ENCODE results near the gene TMEM19. TPM values are rescaled to one million over a fixed set of nuclear protein-coding genes. Genes with fewer than 3 reads are reported as not detected.

Gene TMEM19
- 9.5 TPM for polyA plus RNA-seq (2013, experiment 1 of 2)
- polyA plus RNA-seq (2013, experiment 2 of 2), result 9.5 TPM

- H3K27ac ChIP-seq (ENCODE audit: low read depth, low read length), result peak within 1 kb of the TSS; percentile 96
- H2BK120ac ChIP-seq (ENCODE audit: low read depth, low read length), result no peak within 1 kb of the TSS
- peak within 1 kb of the TSS; percentile 83 for H2BK5ac ChIP-seq (ENCODE audit: low read length)
- H3K4me1 ChIP-seq (ENCODE audit: control insufficient read depth, low read depth, low read length), result no peaks in the 10 kb centered on the region
- H3K36me3 ChIP-seq (ENCODE audit: control insufficient read depth, insufficient read depth, low read length), result no peaks in the 10 kb centered on the region
- no peak within 1 kb of the TSS for H3K4ac ChIP-seq (ENCODE audit: low read depth, low read length)
- no CpG with 5 or more reads among the region's 63 CpGs for WGBS (ENCODE audit: extremely low coverage, insufficient coverage, low lambda C conversion rate)
- no peaks in the 10 kb centered on the region for H3K79me1 ChIP-seq (ENCODE audit: low read length)
- H3K23ac ChIP-seq (ENCODE audit: low read length), result no peak within 1 kb of the TSS
- H3K18ac ChIP-seq (ENCODE audit: low read length), result peak within 1 kb of the TSS; percentile 98
- no peak within 1 kb of the TSS for H4K8ac ChIP-seq (ENCODE audit: low read depth, low read length)
- no peak within 1 kb of the TSS for H2BK15ac ChIP-seq (replicated peaks; ENCODE audit: low read depth)
- peak within 1 kb of the TSS; percentile 96 for H3K56ac ChIP-seq (ENCODE audit: low read length)
- H3K4me2 ChIP-seq (ENCODE audit: low read length), result peak within 1 kb of the TSS; percentile 53
- H3K9ac ChIP-seq (ENCODE audit: low read length), result peak within 1 kb of the TSS; percentile 89
- no peaks in the 10 kb centered on the region for H3K27me3 ChIP-seq (ENCODE audit: insufficient read depth, low read length, poor library complexity)
- H3K4me3 ChIP-seq (ENCODE audit: low read length), result peak within 1 kb of the TSS; percentile 61
- peak; percentile 91 for DNase-seq
- no peak within 1 kb of the TSS for H4K5ac ChIP-seq (ENCODE audit: low read length)
- no peaks in the 10 kb centered on the region for H3K79me2 ChIP-seq (ENCODE audit: control insufficient read depth, insufficient read depth, low read length)
- H2AK5ac ChIP-seq (ENCODE audit: low read length), result no peak within 1 kb of the TSS
These were observed at the start of gene TMEM19 for GRCh38 chr12:71685914-71686657. TMEM19 (plus strand) TSS chr12:71686082; CDS start chr12:71686681, 599 bp downstream.

GRCh38 chr12:71636704-71637115, 49.2 kb upstream of the TMEM19 start:
- Histone ChIP-seq H3K36me3 (ENCODE audit: control insufficient read depth, insufficient read depth, low read length) (peaks cover 2% of the 10 kb centered on the region), H3K79me2 (ENCODE audit: control insufficient read depth, insufficient read depth, low read length) (no peaks in the 10 kb centered on the region), H2BK15ac (replicated peaks; ENCODE audit: low read depth) (no peak overlapping the region), H3K23ac (ENCODE audit: low read length) (no peak overlapping the region), H3K9ac (ENCODE audit: low read length) (no peak overlapping the region), H3K4me3 (ENCODE audit: low read length) (no peak overlapping the region), H3K4ac (ENCODE audit: low read depth, low read length) (no peak overlapping the region), H4K8ac (ENCODE audit: low read depth, low read length) (peak overlapping the region; percentile 39), H3K56ac (ENCODE audit: low read length) (no peak overlapping the region), H3K27me3 (ENCODE audit: insufficient read depth, low read length, poor library complexity) (no peaks in the 10 kb centered on the region), H4K5ac (ENCODE audit: low read length) (no peak overlapping the region), H2BK120ac (ENCODE audit: low read depth, low read length) (no peak overlapping the region), H3K4me1 (ENCODE audit: control insufficient read depth, low read depth, low read length) (no peaks in the 10 kb centered on the region), H3K18ac (ENCODE audit: low read length) (no peak overlapping the region), H3K4me2 (ENCODE audit: low read length) (no peak overlapping the region), H3K79me1 (ENCODE audit: low read length) (no peaks in the 10 kb centered on the region), H2AK5ac (ENCODE audit: low read length) (no peak overlapping the region), H2BK5ac (ENCODE audit: low read length) (no peak overlapping the region), H3K27ac (ENCODE audit: low read depth, low read length) (no peak overlapping the region)
- no CpG with 5 or more reads among the region's 3 CpGs for WGBS (ENCODE audit: extremely low coverage, insufficient coverage, low lambda C conversion rate)
- peak; percentile 80 for DNase-seq

GRCh38 chr12:71638499-71638898, 47.4 kb upstream of the TMEM19 start:
- Histone ChIP-seq H3K18ac (ENCODE audit: low read length) (no peak overlapping the region), H3K4me2 (ENCODE audit: low read length) (no peak overlapping the region), H3K27me3 (ENCODE audit: insufficient read depth, low read length, poor library complexity) (no peaks in the 10 kb centered on the region), H3K27ac (ENCODE audit: low read depth, low read length) (no peak overlapping the region), H3K36me3 (ENCODE audit: control insufficient read depth, insufficient read depth, low read length) (peaks cover 2% of the 10 kb centered on the region), H3K79me1 (ENCODE audit: low read length) (no peaks in the 10 kb centered on the region), H4K5ac (ENCODE audit: low read length) (no peak overlapping the region), H3K4me3 (ENCODE audit: low read length) (no peak overlapping the region), H3K4me1 (ENCODE audit: control insufficient read depth, low read depth, low read length) (no peaks in the 10 kb centered on the region), H2AK5ac (ENCODE audit: low read length) (no peak overlapping the region), H3K9ac (ENCODE audit: low read length) (no peak overlapping the region), H2BK15ac (replicated peaks; ENCODE audit: low read depth) (no peak overlapping the region), H4K8ac (ENCODE audit: low read depth, low read length) (no peak overlapping the region), H3K23ac (ENCODE audit: low read length) (no peak overlapping the region), H3K4ac (ENCODE audit: low read depth, low read length) (no peak overlapping the region), H2BK120ac (ENCODE audit: low read depth, low read length) (no peak overlapping the region), H2BK5ac (ENCODE audit: low read length) (no peak overlapping the region), H3K79me2 (ENCODE audit: control insufficient read depth, insufficient read depth, low read length) (no peaks in the 10 kb centered on the region), H3K56ac (ENCODE audit: low read length) (no peak overlapping the region)
- DNase-seq, result no peak

- no peak overlapping the region for H3K27ac ChIP-seq (ENCODE audit: low read depth, low read length)
- peaks cover 2% of the 10 kb centered on the region for H3K36me3 ChIP-seq (ENCODE audit: control insufficient read depth, insufficient read depth, low read length)
- DNase-seq, result peak; percentile 63
These were observed 46.5 kb upstream of the TMEM19 start for GRCh38 chr12:71639341-71639760.

DNA sequence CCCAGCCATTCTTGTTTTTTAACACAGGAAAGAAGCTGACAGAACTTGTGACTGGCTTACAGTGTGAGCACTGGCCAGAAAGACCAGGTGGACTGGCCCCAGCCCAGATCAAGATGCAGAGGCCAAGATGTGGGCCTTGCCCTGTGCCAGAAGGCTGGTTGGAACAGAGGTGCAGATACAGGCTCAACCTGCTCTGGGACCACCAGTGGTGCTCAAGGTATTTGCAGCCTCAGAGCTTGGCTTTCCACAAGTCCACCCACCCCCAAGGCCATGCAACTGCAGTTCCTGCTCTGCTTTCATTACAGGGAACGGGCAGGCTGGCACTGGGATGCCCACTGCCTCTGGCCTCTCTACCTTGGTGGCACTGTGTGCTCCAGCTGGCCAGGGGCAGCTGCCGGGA, 45.6 kb upstream of the TMEM19 start:
- Histone ChIP-seq H2BK5ac (ENCODE audit: low read length) (no peak overlapping the region), H3K27ac (ENCODE audit: low read depth, low read length) (no peak overlapping the region), H2AK5ac (ENCODE audit: low read length) (no peak overlapping the region), H4K5ac (ENCODE audit: low read length) (no peak overlapping the region), H3K4me2 (ENCODE audit: low read length) (no peak overlapping the region), H2BK120ac (ENCODE audit: low read depth, low read length) (no peak overlapping the region), H2BK15ac (replicated peaks; ENCODE audit: low read depth) (no peak overlapping the region), H3K18ac (ENCODE audit: low read length) (no peak overlapping the region), H3K4me3 (ENCODE audit: low read length) (no peak overlapping the region), H3K23ac (ENCODE audit: low read length) (no peak overlapping the region), H3K9ac (ENCODE audit: low read length) (no peak overlapping the region), H3K4ac (ENCODE audit: low read depth, low read length) (no peak overlapping the region), H4K8ac (ENCODE audit: low read depth, low read length) (no peak overlapping the region), H3K4me1 (ENCODE audit: control insufficient read depth, low read depth, low read length) (no peaks in the 10 kb centered on the region), H3K79me1 (ENCODE audit: low read length) (no peaks in the 10 kb centered on the region), H3K27me3 (ENCODE audit: insufficient read depth, low read length, poor library complexity) (no peaks in the 10 kb centered on the region), H3K56ac (ENCODE audit: low read length) (no peak overlapping the region), H3K79me2 (ENCODE audit: control insufficient read depth, insufficient read depth, low read length) (no peaks in the 10 kb centered on the region), H3K36me3 (ENCODE audit: control insufficient read depth, insufficient read depth, low read length) (peaks cover 2% of the 10 kb centered on the region)
- no peak for DNase-seq
- no CpG with 5 or more reads among the region's 2 CpGs for WGBS (ENCODE audit: extremely low coverage, insufficient coverage, low lambda C conversion rate)

More at GRCh38 chr12:71639341-71639760, 46.5 kb upstream of the TMEM19 start:
- Histone ChIP-seq H2AK5ac (ENCODE audit: low read length) (no peak overlapping the region), H3K79me1 (ENCODE audit: low read length) (no peaks in the 10 kb centered on the region), H3K4me3 (ENCODE audit: low read length) (no peak overlapping the region), H3K4me1 (ENCODE audit: control insufficient read depth, low read depth, low read length) (no peaks in the 10 kb centered on the region), H3K27me3 (ENCODE audit: insufficient read depth, low read length, poor library complexity) (no peaks in the 10 kb centered on the region), H3K56ac (ENCODE audit: low read length) (no peak overlapping the region), H3K23ac (ENCODE audit: low read length) (no peak overlapping the region), H2BK120ac (ENCODE audit: low read depth, low read length) (no peak overlapping the region), H4K5ac (ENCODE audit: low read length) (no peak overlapping the region), H4K8ac (ENCODE audit: low read depth, low read length) (no peak overlapping the region), H3K9ac (ENCODE audit: low read length) (no peak overlapping the region), H3K18ac (ENCODE audit: low read length) (no peak overlapping the region), H2BK5ac (ENCODE audit: low read length) (no peak overlapping the region), H2BK15ac (replicated peaks; ENCODE audit: low read depth) (no peak overlapping the region), H3K4ac (ENCODE audit: low read depth, low read length) (no peak overlapping the region), H3K4me2 (ENCODE audit: low read length) (no peak overlapping the region), H3K79me2 (ENCODE audit: control insufficient read depth, insufficient read depth, low read length) (no peaks in the 10 kb centered on the region)
- no CpG with 5 or more reads among the region's 2 CpGs for WGBS (ENCODE audit: extremely low coverage, insufficient coverage, low lambda C conversion rate)

GRCh38 chr12:71641390-71641789, 44.5 kb upstream of the TMEM19 start:
- Histone ChIP-seq H3K36me3 (ENCODE audit: control insufficient read depth, insufficient read depth, low read length) (peaks cover under 1% of the 10 kb centered on the region), H3K27ac (ENCODE audit: low read depth, low read length) (no peak overlapping the region)
- WGBS (ENCODE audit: extremely low coverage, insufficient coverage, low lambda C conversion rate), result no CpG with 5 or more reads among the region's 2 CpGs

More at GRCh38 chr12:71641390-71641789, 44.5 kb upstream of the TMEM19 start:
- no peak overlapping the region for H3K23ac ChIP-seq (ENCODE audit: low read length)
- no peaks in the 10 kb centered on the region for H3K4me1 ChIP-seq (ENCODE audit: control insufficient read depth, low read depth, low read length)
- H3K79me1 ChIP-seq (ENCODE audit: low read length), result no peaks in the 10 kb centered on the region
- H3K4me2 ChIP-seq (ENCODE audit: low read length), result no peak overlapping the region
- H2AK5ac ChIP-seq (ENCODE audit: low read length), result no peak overlapping the region
- no peak for DNase-seq
- H3K79me2 ChIP-seq (ENCODE audit: control insufficient read depth, insufficient read depth, low read length), result no peaks in the 10 kb centered on the region
- no peak overlapping the region for H4K8ac ChIP-seq (ENCODE audit: low read depth, low read length)
- H2BK15ac ChIP-seq (replicated peaks; ENCODE audit: low read depth), result no peak overlapping the region
- no peak overlapping the region for H3K9ac ChIP-seq (ENCODE audit: low read length)
- no peak overlapping the region for H3K56ac ChIP-seq (ENCODE audit: low read length)
- H2BK5ac ChIP-seq (ENCODE audit: low read length), result no peak overlapping the region
- no peaks in the 10 kb centered on the region for H3K27me3 ChIP-seq (ENCODE audit: insufficient read depth, low read length, poor library complexity)
- H2BK120ac ChIP-seq (ENCODE audit: low read depth, low read length), result no peak overlapping the region
- no peak overlapping the region for H3K4me3 ChIP-seq (ENCODE audit: low read length)
- H3K18ac ChIP-seq (ENCODE audit: low read length), result no peak overlapping the region
- H4K5ac ChIP-seq (ENCODE audit: low read length), result no peak overlapping the region
- no peak overlapping the region for H3K4ac ChIP-seq (ENCODE audit: low read depth, low read length)
